Natural killer cell (primary cell): Measurements from ENCODE around the gene ZC3H7A. TPM values are rescaled to one million over a fixed set of nuclear protein-coding genes. Genes with fewer than 3 reads are reported as not detected.
A peak's percentile ranks its signal among the peaks of the same experiment; 100 is the strongest.

Experiments used
- ATAC-seq, 3 donors: fragments of 150-1000 bp in 2 of 3; fragments of 200-7000 bp in 1 of 3; cut with Tn5 transposase; 1 replicate in 1 of 3; 2 replicates in 2 of 3; pipeline ENCODE4 v1.10.0; 2021; ENCODE audit warnings: mild to moderate bottlenecking in 2 of 3, moderate library complexity in 2 of 3
- DNase-seq, 2 donors: peaks; one replicate each; pipeline versions ENCODE4 v3.0.0 to v3.0.0-alpha.2; 2013 to 2021; ENCODE audit warnings: mixed read lengths in 1 of 2
- H3K27ac ChIP-seq: one replicate; pipeline ENCODE4 v1.5.1; 2013; ENCODE audit warnings: mild to moderate bottlenecking, low read length
- H3K27me3 ChIP-seq: one replicate; pipeline ENCODE4 v1.6.1; 2013; ENCODE audit warnings: low read length; ENCODE audit not compliant: control insufficient read depth, insufficient read depth
- H3K36me3 ChIP-seq: one replicate; pipeline ENCODE4 v1.6.1; 2013; ENCODE audit warnings: low read length; ENCODE audit not compliant: control insufficient read depth, insufficient read depth
- H3K4me1 ChIP-seq: one replicate; pipeline ENCODE4 v1.6.1; 2013; ENCODE audit warnings: low read length; ENCODE audit not compliant: control insufficient read depth, insufficient read depth
- H3K4me3 ChIP-seq: one replicate; pipeline ENCODE4 v1.5.1; 2013; ENCODE audit warnings: low read length
- H3K9me3 ChIP-seq: one replicate; pipeline ENCODE4 v1.6.1; 2013; ENCODE audit warnings: low read length; ENCODE audit not compliant: control insufficient read depth, insufficient read depth
- H3K27ac Mint-ChIP-seq, 2 donors: one replicate each; pipeline ENCODE4 v1.8.0; 2022; ENCODE audit warnings: mild to moderate bottlenecking in 2 of 2, mixed read lengths in 2 of 2, moderate library complexity in 1 of 2
- H3K27me3 Mint-ChIP-seq, 2 donors: one replicate each; pipeline ENCODE4 v1.8.0; 2022; ENCODE audit warnings: low read depth in 2 of 2, mixed read lengths in 2 of 2
- H3K36me3 Mint-ChIP-seq: one replicate; pipeline ENCODE4 v1.8.0; 2022; ENCODE audit warnings: mixed read lengths
- H3K4me1 Mint-ChIP-seq, 2 donors: one replicate each; pipeline ENCODE4 v1.8.0; 2022; ENCODE audit warnings: mixed read lengths in 2 of 2
- H3K4me3 Mint-ChIP-seq: one replicate; pipeline ENCODE4 v1.8.0; 2022; ENCODE audit warnings: mild to moderate bottlenecking, moderate library complexity, mixed read lengths
- H3K9me3 Mint-ChIP-seq, 2 donors: one replicate each; pipeline ENCODE4 v1.8.0; 2022; ENCODE audit warnings: mixed read lengths in 2 of 2
- CTCF ChIP-seq: fragments of 200-600 bp; IDR thresholded peaks from one replicate; pipeline ENCODE4 v1.8.0; 2022; ENCODE audit warnings: antibody characterized with exemption
- WGBS: methylation state at CpG from one replicate; pipeline ENCODE4 v1.1.7; 2013; ENCODE audit warnings: missing lambda C conversion rate; ENCODE audit not compliant: insufficient coverage; 5-methylcytosine and 5-hydroxymethylcytosine counted together
- intact Hi-C: fragments of 100-400 bp; cut with micrococcal nuclease; formaldehyde crosslinking; loops from one replicate; pipeline ENCODE4 v1.14.2; 2022
- total RNA-seq, 4 donors: library from RNA; stranded (reverse); fragments of 120-200 nt in 1 of 4; gene quantifications; one replicate each; pipeline versions ENCODE4 v1.2.3 to v1.2.4, GENCODE V29; 2013 to 2022

ZC3H7A gene
- total RNA-seq, 3 donors from 2014 or later (not counting 1 experiment from before 2014, with no cell fraction given), result 80.6 to 91.8 (median 84.6) TPM

- WGBS, result over 99% methylated on average over 3 of the region's 3 CpGs
- Mint-ChIP-seq H3K27me3 (no peaks in the 10 kb centered on the region), H3K4me3 (no peak overlapping the region), H3K27ac (no peak overlapping the region), H3K36me3 (peaks cover 32% of the 10 kb centered on the region), H3K4me1 (no peaks in the 10 kb centered on the region), H3K9me3 (no peaks in the 10 kb centered on the region)
- no peaks in the 10 kb centered on the region for H3K4me1 ChIP-seq
- DNase-seq, result no peak
- TF ChIP-seq CTCF, result no peak
- peaks cover 65% of the 10 kb centered on the region for H3K36me3 ChIP-seq
- H3K4me3 ChIP-seq, result no peak overlapping the region
- no peaks in the 10 kb centered on the region for H3K9me3 ChIP-seq
- no peaks in the 10 kb centered on the region for H3K27me3 ChIP-seq
- intact Hi-C loops, result no loop called here
- ATAC-seq, result no peak
- H3K27ac ChIP-seq, result no peak overlapping the region
Observed at GRCh38 chr16:11752856-11753255, 44.2 kb downstream of the ZC3H7A start.

DNA sequence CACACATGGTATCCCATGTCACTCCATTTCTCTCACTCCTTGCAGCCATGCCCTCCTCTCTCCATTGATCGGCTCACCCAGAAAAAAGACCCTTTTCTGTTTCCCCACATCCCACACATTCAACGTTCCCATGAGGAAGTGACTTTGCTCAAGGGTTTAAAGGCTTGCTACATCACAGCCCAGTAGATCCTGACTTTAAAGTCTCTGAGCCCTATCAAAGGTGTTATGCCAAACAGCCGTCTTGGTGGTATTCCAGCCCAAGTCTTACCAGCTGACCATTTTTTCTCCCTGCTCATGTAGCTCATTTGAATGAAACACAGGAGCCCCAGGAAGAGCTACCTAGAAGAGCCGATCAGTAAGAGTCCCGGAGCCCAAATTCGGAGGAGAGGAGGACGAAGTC is 47.0 kb downstream of the ZC3H7A start:
- WGBS, result 96% methylated on average over 7 of the region's 7 CpGs
- peaks cover 16% of the 10 kb centered on the region for H3K36me3 Mint-ChIP-seq

GRCh38 chr16:11748404-11749254 is 48.4 kb downstream of the ZC3H7A start:
- WGBS, result 96% methylated on average over 13 of the region's 13 CpGs
- no peak for TF ChIP-seq CTCF
- DNase-seq (no peak), ATAC-seq (no peak)
- Mint-ChIP-seq H3K36me3 (peaks cover 16% of the 10 kb centered on the region), H3K4me3 (no peak overlapping the region), H3K27me3 (no peaks in the 10 kb centered on the region), H3K4me1 (peaks cover 10% of the 10 kb centered on the region in 2 donors), H3K27ac (peak overlapping the region; percentile 47 to 62), H3K9me3 (no peaks in the 10 kb centered on the region)
- H3K27me3 ChIP-seq, result no peaks in the 10 kb centered on the region
- intact Hi-C loops, result no loop called here
- peaks cover 37% of the 10 kb centered on the region for H3K36me3 ChIP-seq
- no peak overlapping the region for H3K27ac ChIP-seq
- no peaks in the 10 kb centered on the region for H3K9me3 ChIP-seq
- peaks cover 4% of the 10 kb centered on the region for H3K4me1 ChIP-seq
- H3K4me3 ChIP-seq, result no peak overlapping the region

More for the DNA sequence above, 47.0 kb downstream of the ZC3H7A start:
- Histone ChIP-seq H3K27me3 (no peaks in the 10 kb centered on the region), H3K4me3 (no peak overlapping the region), H3K36me3 (peaks cover 42% of the 10 kb centered on the region), H3K27ac (no peak overlapping the region), H3K4me1 (no peaks in the 10 kb centered on the region), H3K9me3 (no peaks in the 10 kb centered on the region)
- Mint-ChIP-seq H3K4me3 (no peak overlapping the region), H3K4me1 (no peaks in the 10 kb centered on the region), H3K27me3 (no peaks in the 10 kb centered on the region), H3K9me3 (no peaks in the 10 kb centered on the region), H3K27ac (peak overlapping the region in 1 of 2 donors; percentile 11)
- no peak for ATAC-seq
- intact Hi-C loops, result no loop called here
- no peak for TF ChIP-seq CTCF
- no peak for DNase-seq
